Keratinocyte (primary cell): ENCODE measurements around the gene MRPL27. TPM values are rescaled to one million over a fixed set of nuclear protein-coding genes. Genes with fewer than 3 reads are reported as not detected.
A peak's percentile ranks its signal among the peaks of the same experiment; 100 is the strongest.
"Not testable (repeated sequence)": the region's sequence is repeated elsewhere in the genome, so short reads cannot be mapped to it uniquely, and the experiment has no call there.

ENCODE experiments used
- DNase-seq: peaks from one replicate; pipeline ENCODE4 v3.0.0-alpha.2; 2011; ENCODE audit warnings: low read depth, missing footprints, low spot score
- FAIRE-seq: peaks from 2 replicates; lab custom pipeline; 2011; peaks lifted over from hg19 to GRCh38; lab: Jason Lieb, UNC
- H2AFZ ChIP-seq: 2 replicates; pipeline ENCODE4 v1.6.0; 2012; ENCODE audit warnings: low read length, control low read depth, inconsistent platforms; ENCODE audit not compliant: control insufficient read depth
- H3K27ac ChIP-seq: 2 replicates; pipeline ENCODE4 v1.5.1; 2011; ENCODE audit warnings: low read length; ENCODE audit not compliant: control insufficient read depth, insufficient read depth
- H3K27me3 ChIP-seq: 3 replicates; pipeline ENCODE4 v1.6.0; 2011; ENCODE audit warnings: low read length; ENCODE audit not compliant: control insufficient read depth, insufficient read depth; ENCODE audit errors: extremely low read depth
- H3K36me3 ChIP-seq, 2 experiments: 2 replicates in 1 of 2; 3 replicates in 1 of 2; pipeline ENCODE4 v1.5.1; 2011; ENCODE audit warnings: low read length in 2 of 2, mild to moderate bottlenecking in 1 of 2; ENCODE audit not compliant: control insufficient read depth in 2 of 2, insufficient read depth in 2 of 2; ENCODE audit errors: extremely low read depth in 1 of 2
- H3K4me1 ChIP-seq: 3 replicates; pipeline ENCODE4 v1.5.1; 2011; ENCODE audit warnings: low read length; ENCODE audit not compliant: control insufficient read depth, insufficient read depth; ENCODE audit errors: extremely low read depth
- H3K4me2 ChIP-seq: 3 replicates; pipeline ENCODE4 v1.6.0; 2011; ENCODE audit warnings: low read depth, low read length; ENCODE audit not compliant: control insufficient read depth, insufficient read depth; ENCODE audit errors: extremely low read depth
- H3K4me3 ChIP-seq, 3 experiments: fragments of 200-600 bp in 1 of 3; sonication (generic) in 1 of 3; 2 replicates in 2 of 3; 3 replicates in 1 of 3; pipeline ENCODE4 v1.5.1; 2011 to 2016; ENCODE audit warnings: low read length in 3 of 3, mild to moderate bottlenecking in 3 of 3, control low read depth in 2 of 3, inconsistent platforms in 1 of 3, low read depth in 1 of 3, mixed read lengths in 1 of 3, mixed run types in 1 of 3, moderate library complexity in 1 of 3; ENCODE audit not compliant: control insufficient read depth in 2 of 3, insufficient read depth in 2 of 3; ENCODE audit errors: extremely low read depth in 1 of 3
- H3K79me2 ChIP-seq: 2 replicates; pipeline ENCODE4 v1.6.0; 2012; ENCODE audit warnings: low read length; ENCODE audit not compliant: control insufficient read depth, insufficient read depth
- H3K9ac ChIP-seq: 3 replicates; pipeline ENCODE4 v1.6.0; 2011; ENCODE audit warnings: low read length; ENCODE audit not compliant: control insufficient read depth, insufficient read depth; ENCODE audit errors: extremely low read depth
- H3K9me1 ChIP-seq: 3 replicates; pipeline ENCODE4 v1.6.0; 2011; ENCODE audit warnings: low read length; ENCODE audit not compliant: control insufficient read depth, insufficient read depth; ENCODE audit errors: extremely low read depth
- H3K9me3 ChIP-seq: 2 replicates; pipeline ENCODE4 v1.5.1; 2012; ENCODE audit warnings: low read depth, low read length; ENCODE audit not compliant: control insufficient read depth
- H4K20me1 ChIP-seq: 3 replicates; pipeline ENCODE4 v1.6.0; 2011; ENCODE audit warnings: low read length; ENCODE audit not compliant: control insufficient read depth, insufficient read depth; ENCODE audit errors: extremely low read depth
- CTCF ChIP-seq, 3 experiments: IDR thresholded peaks in 1 of 3; conservative IDR thresholded peaks in 1 of 3; optimal IDR thresholded peaks in 1 of 3; 2 replicates in 2 of 3; 3 replicates in 1 of 3; pipeline versions ENCODE3 to v1.5.1; 2011; ENCODE audit warnings: low read length in 3 of 3, mild to moderate bottlenecking in 3 of 3, moderate library complexity in 2 of 3, control low read depth in 1 of 3, inconsistent platforms in 1 of 3; ENCODE audit not compliant: insufficient read depth in 2 of 3; ENCODE audit errors: extremely low read depth in 1 of 3
- EZH2 ChIP-seq: IDR thresholded peaks from one replicate; pipeline ENCODE4 v1.6.1; 2012; ENCODE audit warnings: inconsistent platforms, mild to moderate bottlenecking, low read length, moderate library complexity
- dilution Hi-C: fragments of 300-500 bp; cut with MboI; formaldehyde crosslinking; loops from one replicate; pipeline ENCODE4 v1.7.0; 2020; ENCODE audit warnings: low sequenced_read_pairs; ENCODE audit not compliant: extremely low pct_ligation_motif_present
- polyA plus RNA-seq, 5 experiments: library from polyadenylated mRNA; depleted of rRNA in 3 of 5; stranded (reverse) in 3 of 5; stranded (forward) in 1 of 5; unstranded in 1 of 5; fragments of >200 nt; gene quantifications; 1 replicate in 1 of 5; 2 replicates in 3 of 5; 3 replicates in 1 of 5; pipeline versions ENCODE4 v1.2.1 to v1.2.3, GENCODE V29; 2011 to 2012; ENCODE audit warnings: missing spikeins in 2 of 5, low read depth in 1 of 5, low replicate concordance in 1 of 5

The MRPL27 gene
- polyA plus RNA-seq, 1 donor (not counting 4 experiments of a cell fraction or from before 2014, with no cell fraction given) = 123 TPM

GRCh38 chr17:50398672-50399071 is 25.7 kb upstream of the MRPL27 start:
- Histone ChIP-seq H3K36me3 (peaks cover 8 to 18% of the 10 kb centered on the region in 2 experiments), H3K79me2 (peaks cover 37% of the 10 kb centered on the region), H3K4me1 (peaks cover 17% of the 10 kb centered on the region)
- H3K4me2 ChIP-seq, H3K9me1 ChIP-seq, FAIRE-seq, H3K9me3 ChIP-seq, H3K9ac ChIP-seq, H3K4me3 ChIP-seq, H4K20me1 ChIP-seq, DNase-seq, H3K27me3 ChIP-seq, H2AFZ ChIP-seq, dilution Hi-C loops, H3K27ac ChIP-seq: not testable (repeated sequence)

- Histone ChIP-seq H3K27ac (no peak overlapping the region), H3K36me3 (peaks cover 16 to 25% of the 10 kb centered on the region in 2 experiments), H3K9me3 (no peaks in the 10 kb centered on the region), H3K79me2 (peaks cover 45% of the 10 kb centered on the region), H3K4me1 (peaks cover 17% of the 10 kb centered on the region), H4K20me1 (peaks cover 8% of the 10 kb centered on the region), H3K9ac (no peak overlapping the region), H3K27me3 (no peaks in the 10 kb centered on the region), H3K4me3 (no peak overlapping the region), H3K9me1 (no peaks in the 10 kb centered on the region), H3K4me2 (peak overlapping the region; percentile 69), H2AFZ (no peak overlapping the region)
- FAIRE-seq = no peak
- no peak for DNase-seq
- TF ChIP-seq CTCF (optimal IDR thresholded peaks at IDR 0.05 in 1 of 3, IDR thresholded peaks at IDR 0.05 in 1 of 3, conservative IDR thresholded peaks at IDR 0.05 in 1 of 3; ENCODE audit: extremely low read depth in 1 of 3, insufficient read depth in 2 of 3, low read length in 3 of 3) (no peak), EZH2 (no peak)
- dilution Hi-C loops = no loop called here
Measured at GRCh38 chr17:50397919-50398285, 24.9 kb upstream of the MRPL27 start.
